HCT116 (cell line): ENCODE results near the gene SHROOM1. TPM values are rescaled to one million over a fixed set of nuclear protein-coding genes. Genes with fewer than 3 reads are reported as not detected.

Experiments used
- ATAC-seq: fragments of 200-7000 bp; cut with Tn5 transposase; 2 replicates; pipeline ENCODE4 v1.9.1; 2020; ENCODE audit warnings: mild to moderate bottlenecking, moderate library complexity
- BruUV-seq: library from RNA; stranded (reverse); fragments of 400-500 nt; replicated peaks from 2 replicates; lab custom pipeline; 2021; lab: Mats Ljungman, UMichigan
- CTCF ChIA-PET: fragments of 300-600 bp; sonication (Branson Sonifier 250); formaldehyde crosslinking; loops from one replicate; lab custom pipeline; 2021; ENCODE audit warnings: antibody characterized with exemption; lab: Charles Lee
- POLR2A ChIA-PET: fragments of 300-600, 350-600 bp; sonication (Branson Sonifier 250); formaldehyde crosslinking; loops from one replicate; lab custom pipeline; 2021; ENCODE audit warnings: antibody characterized with exemption; lab: Charles Lee
- RAD21 ChIA-PET, 2 experiments: fragments of 300-600 bp; sonication (Branson Sonifier 250); formaldehyde crosslinking; loops; one replicate each; lab custom pipeline; 2023; ENCODE audit warnings: low total read pairs in 2 of 2; ENCODE audit not compliant: uncharacterized antibody in 2 of 2, unreplicated experiment in 2 of 2, low non-redundant PET in 1 of 2; lab: Charles Lee
- DNase-seq: peaks from one replicate; pipeline ENCODE4 v3.0.0-alpha.2; 2010; ENCODE audit warnings: low read depth, low spot score
- H2AFZ ChIP-seq: fragments of 200-600 bp; shearing (Covaris generic), sonication (generic); 2 replicates; pipeline ENCODE4 v1.6.1; 2017; ENCODE audit warnings: low read depth, mixed run types, mixed read lengths, antibody characterized with exemption, low read length; ENCODE audit not compliant: poor library complexity, severe bottlenecking
- H3K27ac ChIP-seq: 2 replicates; pipeline ENCODE4 v1.5.1; 2012; ENCODE audit warnings: low read depth, low read length
- H3K27me3 ChIP-seq: fragments of 200-600 bp; sonication (generic); 2 replicates; pipeline ENCODE4 v1.6.1; 2016; ENCODE audit warnings: mixed run types, low read length, mixed read lengths; ENCODE audit not compliant: insufficient read depth
- H3K36me3 ChIP-seq, 2 experiments: fragments of 200-500 bp in 1 of 2; fragments of 200-600 bp in 1 of 2; sonication (Bioruptor generic) in 1 of 2; sonication (generic) in 1 of 2; 2 replicates each; pipeline versions ENCODE4 v1.5.1 to v1.6.1; 2014 to 2016; ENCODE audit warnings: low read length in 2 of 2, inconsistent platforms in 1 of 2, mixed read lengths in 1 of 2, mixed run types in 1 of 2; ENCODE audit not compliant: insufficient read depth in 2 of 2, control insufficient read depth in 1 of 2
- H3K4me1 ChIP-seq, 2 experiments: fragments of 200-600 bp in 1 of 2; sonication (generic) in 1 of 2; 2 replicates each; pipeline versions ENCODE4 v1.5.1 to v1.6.1; 2012 to 2017; ENCODE audit warnings: low read length in 2 of 2, inconsistent platforms in 1 of 2, mild to moderate bottlenecking in 1 of 2, mixed read lengths in 1 of 2, mixed run types in 1 of 2, moderate library complexity in 1 of 2; ENCODE audit not compliant: insufficient read depth in 2 of 2, control insufficient read depth in 1 of 2
- H3K4me2 ChIP-seq: fragments of 200-600 bp; sonication (generic); 2 replicates; pipeline ENCODE4 v1.6.1; 2017; ENCODE audit warnings: mixed run types, low read length, mixed read lengths
- H3K4me3 ChIP-seq, 2 experiments: fragments of 200-600 bp in 1 of 2; sonication (generic) in 1 of 2; replicated peaks in 1 of 2; 2 replicates each; pipeline ENCODE4 v1.5.1; 2011 to 2016; ENCODE audit warnings: low read length in 2 of 2, control low read depth in 1 of 2, low read depth in 1 of 2, mild to moderate bottlenecking in 1 of 2, mixed read lengths in 1 of 2, mixed run types in 1 of 2
- H3K79me2 ChIP-seq: fragments of 200-600 bp; sonication (generic); 2 replicates; pipeline ENCODE4 v1.6.1; 2017; ENCODE audit warnings: mild to moderate bottlenecking, mixed run types, low read length, moderate library complexity, mixed read lengths; ENCODE audit not compliant: insufficient read depth
- H3K9ac ChIP-seq: fragments of 200-600 bp; sonication (generic); 2 replicates; pipeline ENCODE4 v1.6.1; 2016; ENCODE audit warnings: low read length, mixed read lengths
- H3K9me2 ChIP-seq: fragments of 200-600 bp; sonication (generic), shearing (Covaris generic); 2 replicates; pipeline ENCODE4 v1.6.1; 2017; ENCODE audit warnings: mixed run types, mild to moderate bottlenecking, moderate library complexity; ENCODE audit not compliant: insufficient read depth
- H3K9me3 ChIP-seq, 2 experiments: fragments of 200-500 bp in 1 of 2; fragments of 200-600 bp in 1 of 2; sonication (Bioruptor generic) in 1 of 2; sonication (generic) in 1 of 2; 2 replicates each; pipeline ENCODE4 v1.6.1; 2014 to 2017; ENCODE audit warnings: low read length in 2 of 2, mixed read lengths in 2 of 2, inconsistent platforms in 1 of 2, low read depth in 1 of 2, mild to moderate bottlenecking in 1 of 2, mixed run types in 1 of 2, moderate library complexity in 1 of 2; ENCODE audit not compliant: control insufficient read depth in 1 of 2, insufficient read depth in 1 of 2
- H4K20me1 ChIP-seq: fragments of 200-600 bp; sonication (generic), shearing (Covaris generic); 2 replicates; pipeline ENCODE4 v1.6.1; 2017; ENCODE audit warnings: mixed run types, mild to moderate bottlenecking, moderate library complexity; ENCODE audit not compliant: insufficient read depth
- CBX3 ChIP-seq: IDR thresholded peaks from 2 replicates; pipeline ENCODE4 v1.6.1; 2012; ENCODE audit warnings: low read depth
- CTCF ChIP-seq, 3 experiments: fragments of 200-600 bp in 1 of 3; sonication (generic) in 1 of 3; IDR thresholded peaks in 2 of 3; conservative IDR thresholded peaks in 1 of 3; 2 replicates each; pipeline ENCODE4 v1.5.1; 2012 to 2017; ENCODE audit warnings: low read depth in 2 of 3, low read length in 2 of 3, antibody characterized with exemption in 1 of 3, borderline replicate concordance in 1 of 3, control low read depth in 1 of 3, mild to moderate bottlenecking in 1 of 3, mixed read lengths in 1 of 3, mixed run types in 1 of 3, moderate library complexity in 1 of 3; ENCODE audit not compliant: insufficient read depth in 1 of 3
- EGR1 ChIP-seq: IDR thresholded peaks from 2 replicates; pipeline ENCODE4 v1.6.1; 2012; ENCODE audit warnings: low read depth
- EZH2 ChIP-seq: fragments of 200-600 bp; sonication (generic); IDR thresholded peaks from 2 replicates; pipeline ENCODE4 v1.6.1; 2017; ENCODE audit warnings: antibody characterized with exemption, mixed run types
- FOSL1 ChIP-seq: IDR thresholded peaks from 2 replicates; pipeline ENCODE4 v1.6.1; 2012; ENCODE audit warnings: low read depth
- POLR2A ChIP-seq: IDR thresholded peaks from 2 replicates; pipeline ENCODE4 v1.7.0; 2011; ENCODE audit warnings: borderline replicate concordance; ENCODE audit not compliant: insufficient read depth, insufficient read length; ENCODE audit errors: extremely low read depth
- POLR2AphosphoS5 ChIP-seq: IDR thresholded peaks from 2 replicates; pipeline ENCODE4 v1.6.1; 2011; ENCODE audit warnings: mild to moderate bottlenecking, low read depth, low read length, moderate library complexity
- RAD21 ChIP-seq: IDR thresholded peaks from 2 replicates; pipeline ENCODE4 v1.6.1; 2012; ENCODE audit warnings: low read depth, mild to moderate bottlenecking
- SP1 ChIP-seq: IDR thresholded peaks from 2 replicates; pipeline ENCODE4 v1.6.1; 2012; ENCODE audit warnings: low read depth
- SRF ChIP-seq: IDR thresholded peaks from 2 replicates; pipeline ENCODE4 v1.6.1; 2012; ENCODE audit warnings: low read depth
- TCF7L2 ChIP-seq: IDR thresholded peaks from 2 replicates; pipeline ENCODE4 v1.7.0; 2011; ENCODE audit warnings: borderline replicate concordance, inconsistent platforms; ENCODE audit not compliant: insufficient read depth, insufficient read length; ENCODE audit errors: extremely low read depth
- YY1 ChIP-seq: IDR thresholded peaks from 2 replicates; pipeline ENCODE4 v1.6.1; 2011; ENCODE audit warnings: low read length, low read depth, moderate library complexity, mild to moderate bottlenecking; ENCODE audit not compliant: insufficient replicate concordance; ENCODE audit errors: extremely low read depth
- ZFX ChIP-seq: fragments of 450-650 bp; IDR thresholded peaks from 2 replicates; pipeline ENCODE4 v1.6.1; 2017
- ZNF274 ChIP-seq: fragments of 200-500 bp; sonication (Bioruptor generic); IDR thresholded peaks from 2 replicates; pipeline ENCODE4 v1.6.1; 2014; ENCODE audit warnings: mild to moderate bottlenecking, low read depth, low read length, inconsistent platforms
- intact Hi-C: fragments of 100-400 bp; cut with micrococcal nuclease; formaldehyde crosslinking; loops from 2 replicates; pipeline ENCODE4 v1.10.0; 2022
- total RNA-seq: library from RNA; stranded (reverse); gene quantifications from one replicate; pipeline ENCODE4 v1.2.1, GENCODE V29; 2021; ENCODE audit not compliant: unreplicated experiment
- TF ChIP-seq, protein P1 (sequence below): IDR thresholded peaks from 2 replicates; pipeline ENCODE4 v1.6.1; 2012
- TF ChIP-seq, protein P2 (sequence below): IDR thresholded peaks from 2 replicates; pipeline ENCODE4 v1.6.1; 2012

SHROOM1 gene
- total RNA-seq, 1 experiment from 2014 or later: 9.5 TPM

DNA sequence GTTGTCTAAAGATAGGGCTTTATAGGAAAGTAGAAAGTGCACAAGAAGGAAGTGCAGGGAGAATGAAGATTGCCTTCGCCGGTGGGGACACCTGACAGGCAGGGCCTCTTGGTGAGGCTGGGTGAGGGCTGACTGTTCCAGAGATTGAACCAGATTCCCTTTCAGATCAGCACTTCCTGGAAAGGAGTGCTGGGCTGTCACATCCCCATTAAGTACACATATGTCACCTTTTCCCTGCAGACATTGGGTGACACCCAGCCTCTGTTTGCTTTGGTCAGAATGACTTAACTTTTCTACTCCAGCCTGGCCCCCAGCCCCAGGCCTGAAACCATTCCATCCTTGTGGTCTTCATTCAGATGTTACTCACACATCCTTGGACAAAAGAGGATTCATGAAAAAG lies 7.4 kb upstream of the SHROOM1 start:
- Histone ChIP-seq H2AFZ (no peak overlapping the region), H3K4me1 (0 out of 4 replicates have a peak, but pooled peaks cover 0 to 4% of the 10 kb centered on the region in 2 experiments), H3K9me3 (no peaks in the 10 kb centered on the region), H3K9ac (no peak overlapping the region), H3K79me2 (no peaks in the 10 kb centered on the region), H3K4me3 (no peak overlapping the region), H3K36me3 (no peaks in the 10 kb centered on the region), H4K20me1 (no peaks in the 10 kb centered on the region), H3K9me2 (no peaks in the 10 kb centered on the region), H3K27ac (no peak overlapping the region), H3K4me2 (no peak overlapping the region), H3K27me3 (no peaks in the 10 kb centered on the region)
- TF ChIP-seq POLR2AphosphoS5 (no peak), CTCF (IDR thresholded peaks at IDR 0.05 in 2 of 3, conservative IDR thresholded peaks at IDR 0.05 in 1 of 3; ENCODE audit: borderline replicate concordance in 1 of 3, insufficient read depth in 1 of 3, low read depth in 2 of 3, low read length in 2 of 3) (no peak), FOSL1 (no peak), CBX3 (no peak), POLR2A (no peak), EZH2 (no peak), SP1 (no peak), YY1 (no peak), EGR1 (no peak), ZNF274 (no peak), SRF (no peak), ZFX (no peak), RAD21 (no peak), TCF7L2 (no peak)
- TF ChIP-seq, protein P1, sequence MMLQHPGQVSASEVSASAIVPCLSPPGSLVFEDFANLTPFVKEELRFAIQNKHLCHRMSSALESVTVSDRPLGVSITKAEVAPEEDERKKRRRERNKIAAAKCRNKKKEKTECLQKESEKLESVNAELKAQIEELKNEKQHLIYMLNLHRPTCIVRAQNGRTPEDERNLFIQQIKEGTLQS: no peak
- TF ChIP-seq, protein P2, sequence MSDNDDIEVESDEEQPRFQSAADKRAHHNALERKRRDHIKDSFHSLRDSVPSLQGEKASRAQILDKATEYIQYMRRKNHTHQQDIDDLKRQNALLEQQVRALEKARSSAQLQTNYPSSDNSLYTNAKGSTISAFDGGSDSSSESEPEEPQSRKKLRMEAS: no peak
- ChIA-PET RAD21 (no interaction called here), CTCF (no interaction called here), POLR2A (no interaction called here)
- DNase-seq (no peak), ATAC-seq (no peak)
- no TSS peak for BruUV-seq
- intact Hi-C loops: no loop called here
